Colonic mucosa (tissue), 4 donors: ENCODE measurements around the gene ST3GAL6. TPM values are rescaled to one million over a fixed set of nuclear protein-coding genes. Genes with fewer than 3 reads are reported as not detected.

Experiments
- DNase-seq: peaks from one replicate; pipeline ENCODE4 v3.0.0-alpha.2; 2020
- H3K27ac ChIP-seq: fragments of 200-600 bp; one replicate; pipeline ENCODE4 v1.8.0; 2021
- H3K27me3 ChIP-seq: fragments of 200-600 bp; one replicate; pipeline ENCODE4 v1.8.0; 2021
- H3K36me3 ChIP-seq: fragments of 200-600 bp; one replicate; pipeline ENCODE4 v1.8.0; 2021
- H3K4me1 ChIP-seq: fragments of 200-600 bp; one replicate; pipeline ENCODE4 v1.8.0; 2021; ENCODE audit warnings: mild to moderate bottlenecking
- H3K4me3 ChIP-seq: fragments of 200-600 bp; one replicate; pipeline ENCODE4 v1.8.0; 2021
- H3K9ac ChIP-seq, 2 donors: one replicate each; pipeline ENCODE4 v1.7.0; 2013; ENCODE audit warnings: control low read depth in 2 of 2, low read depth in 2 of 2, low read length in 2 of 2
- H3K9me3 ChIP-seq: fragments of 200-600 bp; one replicate; pipeline ENCODE4 v1.8.0; 2021
- CTCF ChIP-seq: fragments of 200-600 bp; IDR thresholded peaks from one replicate; pipeline ENCODE4 v1.8.0; 2022; ENCODE audit warnings: antibody characterized with exemption, mild to moderate bottlenecking
- intact Hi-C: fragments of 100-400 bp; cut with DNase I; formaldehyde crosslinking; loops from one replicate; pipeline ENCODE4 v1.14.1; 2022
- total RNA-seq, 2 donors: library from RNA; stranded (reverse); fragmentation: NEBNext Ultra II Directional in 1 of 2; extraction: Animal tissue kit (Norgen Biotek cat#: 25700) in 1 of 2; gene quantifications; one replicate each; pipeline ENCODE4 v1.2.1, GENCODE V29; 2021
- donor health status: healthy.
- donor health status: DM: no; HTN: no; CAD: no.
- donor health status: DM: no; HTN: no; CAD: no.

Gene ST3GAL6
- total RNA-seq, 2 donors from 2014 or later = 2.3 to 2.5 TPM

- H3K36me3 ChIP-seq = no peaks in the 10 kb centered on the region
- intact Hi-C loops = no loop called here
- no peak overlapping the region for H3K9ac ChIP-seq
- no peak for TF ChIP-seq CTCF
- no peak overlapping the region for H3K4me3 ChIP-seq
- H3K4me1 ChIP-seq = no peaks in the 10 kb centered on the region
- H3K9me3 ChIP-seq = no peaks in the 10 kb centered on the region
- DNase-seq = no peak
- no peak overlapping the region for H3K27ac ChIP-seq
- H3K27me3 ChIP-seq = no peaks in the 10 kb centered on the region
Measured at GRCh38 chr3:98772022-98772421, 8.9 kb downstream of the ST3GAL6 start.

DNA sequence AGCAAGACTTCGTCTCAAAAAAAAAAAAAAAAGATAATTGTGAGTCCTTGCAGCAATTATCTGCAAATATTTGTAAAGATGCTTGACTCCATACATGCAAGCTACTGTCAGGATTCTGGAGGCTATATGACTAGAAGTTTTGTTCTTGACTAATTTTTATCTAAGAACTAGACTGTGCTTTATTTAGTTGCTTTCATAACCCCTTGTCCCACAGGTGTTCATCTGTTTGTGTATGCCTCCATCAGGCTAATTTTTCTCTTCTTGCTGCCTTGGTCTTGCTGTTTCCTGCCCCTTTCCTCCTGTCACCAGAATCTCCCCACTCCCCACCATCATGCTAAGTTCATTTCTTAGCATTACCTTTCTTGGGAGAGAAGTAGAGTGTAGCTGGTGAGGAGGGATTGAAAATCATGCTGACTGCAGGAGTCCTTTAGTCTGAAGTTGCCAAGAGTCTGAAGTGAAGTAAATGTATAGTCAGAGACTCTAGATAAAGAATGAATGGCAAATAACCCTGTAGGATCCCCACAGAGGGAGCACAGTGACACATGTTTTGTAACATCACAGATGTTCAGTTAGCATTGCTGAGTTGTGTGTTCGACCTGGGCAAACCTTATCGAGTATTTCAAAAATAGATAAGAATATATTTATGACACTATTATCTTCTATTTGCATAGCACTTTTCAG lies 12.5 kb downstream of the ST3GAL6 start:
- Histone ChIP-seq H3K4me3 (no peak overlapping the region), H3K4me1 (no peaks in the 10 kb centered on the region), H3K9me3 (no peaks in the 10 kb centered on the region), H3K36me3 (no peaks in the 10 kb centered on the region), H3K27me3 (no peaks in the 10 kb centered on the region), H3K27ac (no peak overlapping the region), H3K9ac (no peak overlapping the region)
- no peak for TF ChIP-seq CTCF
- no peak for DNase-seq
- intact Hi-C loops = no loop called here

DNA sequence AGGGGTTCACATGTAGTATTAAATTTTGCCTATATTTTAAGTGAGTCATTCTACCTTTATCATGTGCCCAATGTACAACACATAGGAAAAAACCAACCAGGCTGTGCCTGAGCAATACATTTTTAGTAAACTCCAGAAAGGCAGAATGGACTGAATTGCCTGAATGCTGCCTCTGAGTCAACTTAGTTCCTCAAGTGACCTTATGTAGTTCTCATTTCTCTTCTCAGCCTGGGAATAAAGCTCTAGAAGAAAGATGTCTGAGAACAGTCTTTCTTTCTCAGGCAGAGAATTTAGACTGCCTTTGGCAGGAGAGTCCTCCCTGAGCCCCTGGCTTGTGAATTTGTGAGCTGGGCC lies 13.0 kb downstream of the ST3GAL6 start:
- Histone ChIP-seq H3K9ac (no peak overlapping the region), H3K9me3 (no peaks in the 10 kb centered on the region), H3K27ac (no peak overlapping the region), H3K4me1 (no peaks in the 10 kb centered on the region), H3K27me3 (no peaks in the 10 kb centered on the region), H3K36me3 (no peaks in the 10 kb centered on the region), H3K4me3 (no peak overlapping the region)
- intact Hi-C loops = no loop called here
- TF ChIP-seq CTCF = no peak
- DNase-seq = no peak

DNA sequence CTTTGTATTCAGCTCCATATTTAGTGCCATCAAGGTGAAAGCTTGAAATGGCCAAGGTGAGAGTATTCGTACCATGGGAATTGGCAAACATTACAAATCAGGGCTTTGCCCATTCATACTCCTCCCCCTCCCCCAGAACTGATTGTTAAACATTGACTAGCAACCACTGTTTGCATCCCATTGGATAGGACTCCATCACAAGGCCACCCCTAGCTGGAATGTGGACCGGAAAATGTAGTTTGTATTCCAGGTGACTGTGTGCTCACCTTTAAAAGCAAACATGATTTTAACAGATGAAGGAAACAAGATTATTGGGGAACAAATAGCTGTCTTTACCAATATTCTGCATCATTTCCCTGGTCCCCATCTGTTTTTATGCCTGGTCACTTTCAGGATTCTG lies 14.1 kb downstream of the ST3GAL6 start:
- intact Hi-C loops = no loop called here
- no peak for DNase-seq
- no peak for TF ChIP-seq CTCF
- Histone ChIP-seq H3K27me3 (no peaks in the 10 kb centered on the region), H3K27ac (no peak overlapping the region), H3K4me1 (no peaks in the 10 kb centered on the region), H3K9me3 (no peaks in the 10 kb centered on the region), H3K9ac (no peak overlapping the region), H3K4me3 (no peak overlapping the region), H3K36me3 (no peaks in the 10 kb centered on the region)

DNA sequence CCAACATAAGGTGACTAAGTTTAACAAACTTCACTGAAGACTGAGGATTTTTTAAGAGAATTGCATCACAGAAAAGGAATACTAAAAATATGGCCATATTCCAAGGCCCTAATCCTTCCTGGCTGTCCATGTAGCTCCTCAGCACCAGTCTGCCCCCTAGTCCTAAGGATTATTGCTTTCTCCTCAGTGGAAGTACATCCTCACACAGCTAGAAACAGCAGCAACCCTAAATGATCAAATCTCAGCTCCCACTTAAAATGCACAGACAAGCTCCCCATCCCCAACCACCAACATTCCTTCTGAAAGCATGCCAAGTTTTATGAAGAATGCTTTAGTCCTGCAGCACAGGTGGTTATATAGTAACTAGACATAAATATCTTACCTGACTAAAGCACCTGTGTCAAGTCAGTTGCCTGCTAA lies 14.7 kb downstream of the ST3GAL6 start:
- intact Hi-C loops = no loop called here
- no peak for TF ChIP-seq CTCF
- Histone ChIP-seq H3K4me1 (no peaks in the 10 kb centered on the region), H3K27me3 (no peaks in the 10 kb centered on the region), H3K4me3 (no peak overlapping the region), H3K9me3 (no peaks in the 10 kb centered on the region), H3K36me3 (no peaks in the 10 kb centered on the region), H3K9ac (no peak overlapping the region), H3K27ac (no peak overlapping the region)
- DNase-seq = no peak
